Head of caudate nucleus (tissue), 42 donors: Measurements from ENCODE around the gene ST6GALNAC4.

Experiments
- DNase-seq, 42 donors: peaks; one replicate each; pipeline versions ENCODE4 v3.0.0 to v3.0.0-alpha.2; 2020 to 2021; ENCODE audit warnings: mixed read lengths in 7 of 42
- intact Hi-C: fragments of 100-400 bp; cut with DNase I; formaldehyde crosslinking; loops from one replicate; pipeline ENCODE4 v1.15.0; 2022

The ST6GALNAC4 gene

DNA sequence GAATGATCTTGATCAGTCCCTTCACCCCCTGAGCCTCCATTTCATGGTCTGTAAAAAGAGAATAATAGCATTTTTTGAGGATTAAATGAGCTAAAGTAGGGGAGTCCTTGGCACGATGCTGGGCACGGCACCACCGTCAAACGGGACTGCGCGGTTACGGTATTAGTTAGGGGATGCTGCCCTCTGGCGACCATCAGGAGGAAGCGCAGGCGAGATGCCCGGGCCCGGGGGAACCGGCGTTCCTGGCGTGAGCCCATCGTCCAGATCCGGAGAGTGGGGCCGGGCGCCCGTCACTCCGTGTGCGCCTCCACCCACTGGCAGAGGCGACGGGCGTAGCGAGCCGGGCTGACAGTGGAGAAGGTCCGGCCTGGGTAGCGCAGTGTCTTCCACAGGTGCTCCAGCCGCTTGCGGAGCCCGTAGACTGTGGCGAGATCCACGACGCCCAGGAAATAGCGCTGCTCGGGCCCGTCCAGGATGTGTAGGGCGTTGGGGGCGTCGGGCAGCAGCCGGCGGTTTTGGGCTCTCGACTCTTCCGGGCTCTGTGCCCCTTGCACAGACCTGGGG is 4.8 kb upstream of the ST6GALNAC4 start:
- intact Hi-C loops: loop anchor here (10.0 kb wide), 1 partner anchor 417 kb away; no protein-coding TSS in a partner anchor

GRCh38 chr9:127920794-127921193 is 4.0 kb upstream of the ST6GALNAC4 start:
- DNase-seq: no peak
- intact Hi-C loops: loop anchor here (10.0 kb wide), 1 partner anchor 416 kb away; no protein-coding TSS in a partner anchor

More for the DNA sequence above, 4.8 kb upstream of the ST6GALNAC4 start:
- peak; percentile 55 to 92 (median 78) for DNase-seq

DNA sequence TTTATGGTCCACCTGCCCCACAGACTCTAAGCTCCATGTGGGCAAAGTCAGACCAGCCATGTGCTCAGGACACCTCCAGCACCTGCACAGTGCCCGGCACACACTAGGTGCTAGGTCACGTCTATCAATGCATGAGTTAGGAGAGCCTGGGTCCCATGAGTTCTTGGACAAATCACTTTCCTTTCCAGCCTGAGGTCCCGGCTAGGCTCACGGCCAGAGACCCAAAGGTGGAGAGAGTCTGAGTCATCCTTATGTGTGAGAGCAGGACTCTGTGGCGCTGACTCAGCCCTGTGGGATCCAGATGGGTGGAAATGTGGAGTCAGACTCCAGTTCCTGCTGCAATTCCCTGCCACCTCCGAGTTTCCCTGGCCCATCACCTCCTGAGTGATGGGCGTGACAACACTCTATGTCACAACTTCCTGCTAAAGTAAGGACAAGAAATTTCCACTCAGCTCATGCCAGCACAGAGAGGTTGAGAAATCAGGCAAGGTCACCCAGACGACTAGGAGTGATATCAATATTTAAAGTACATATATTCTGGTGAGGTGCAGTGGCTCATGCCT is 2.5 kb upstream of the ST6GALNAC4 start:
- DNase-seq: peak in 39 of 42 donors; percentile 49 to 94 (median 76)
- intact Hi-C loops: loop anchor here (5.0 to 10.0 kb wide), 4 partner anchors 47 to 327 kb away; partner anchors contain the start of genes CDK9 and TOR2A

DNA sequence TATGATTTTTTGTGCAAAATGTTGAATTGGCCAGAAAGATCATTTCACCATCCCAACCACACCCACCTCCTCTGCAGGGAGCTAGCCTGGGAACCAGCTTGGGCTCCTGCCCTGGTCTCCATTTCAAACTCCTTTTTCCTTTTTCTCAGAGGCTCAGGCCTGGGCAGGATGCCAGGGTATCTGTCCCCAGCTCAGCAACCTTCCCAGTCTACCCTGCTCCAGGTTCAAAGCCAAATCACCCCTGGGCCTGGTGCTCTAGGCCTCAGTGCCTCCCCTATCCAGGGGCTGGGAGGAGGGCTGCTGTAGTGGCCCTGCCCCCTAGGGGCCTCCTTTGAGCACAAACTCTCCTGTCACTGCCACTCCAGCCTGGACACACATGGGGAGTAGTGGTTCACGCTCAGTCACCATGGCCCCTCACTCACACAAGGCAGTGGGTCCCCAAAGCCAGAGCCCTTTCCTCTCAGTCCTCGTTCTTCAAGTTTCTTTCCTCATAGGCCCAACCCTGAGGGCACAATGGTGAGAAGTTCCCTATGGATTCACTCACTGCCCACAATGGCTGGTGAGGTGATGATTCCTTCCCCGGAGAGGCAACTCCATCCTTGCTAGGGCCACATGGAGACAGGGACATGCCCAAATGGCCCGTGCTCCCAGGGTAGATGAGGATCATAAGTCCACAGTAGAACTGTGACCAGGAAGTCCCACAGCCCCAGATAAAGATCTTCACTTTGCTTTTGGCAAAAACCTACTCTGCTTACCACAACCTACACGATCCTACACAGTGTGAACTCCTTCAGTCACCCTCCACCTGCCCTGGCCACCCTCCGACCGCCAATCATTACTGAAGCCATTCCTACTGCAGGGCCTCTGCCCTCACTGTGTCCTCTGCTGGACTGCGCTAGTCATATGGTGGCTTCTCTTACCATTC is 1.6 kb upstream of the ST6GALNAC4 start:
- peak in 1 of 42 donors; percentile 56 for DNase-seq
- intact Hi-C loops: loop anchor here (5.0 to 10.0 kb wide), 4 partner anchors 46 to 326 kb away; partner anchors contain the start of genes CDK9 and TOR2A

- peak in 1 of 42 donors; percentile 49 for DNase-seq
- intact Hi-C loops: loop anchor here (5.0 to 10.0 kb wide), 4 partner anchors 45 to 325 kb away; partner anchors contain the start of genes CDK9 and TOR2A
Observed at GRCh38 chr9:127917603-127918002, 762 bp upstream of the ST6GALNAC4 start.

GRCh38 chr9:127915801-127916719 is 781 bp downstream of the ST6GALNAC4 start:
- peak in 8 of 42 donors; percentile 15 to 47 (median 36) for DNase-seq
- intact Hi-C loops: loop anchor here (5.0 to 10.0 kb wide), 4 partner anchors 44 to 324 kb away; partner anchors contain the start of genes CDK9 and TOR2A

DNA sequence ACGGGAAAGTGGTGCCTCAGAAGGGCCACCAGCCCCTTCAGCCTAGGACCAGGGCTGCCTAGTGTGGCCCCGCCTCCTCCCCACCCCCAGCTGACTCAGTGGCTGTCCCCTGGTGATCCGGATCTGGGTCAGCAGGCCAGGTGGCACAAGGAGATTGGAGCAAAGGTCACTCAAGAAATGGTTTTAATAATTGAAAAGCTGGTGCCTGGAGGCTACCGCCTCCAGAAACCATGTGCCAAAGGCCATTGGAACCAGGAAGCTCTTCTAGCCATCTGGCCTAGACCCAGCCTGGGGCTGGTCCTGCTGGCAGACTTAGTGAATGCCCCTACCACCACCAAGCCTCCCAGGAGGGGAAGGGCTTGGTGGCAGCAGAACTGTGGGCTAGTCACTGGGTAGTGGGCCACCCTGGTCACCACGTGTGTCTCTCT is 1.5 kb downstream of the ST6GALNAC4 start:
- intact Hi-C loops: loop anchor here (5.0 to 10.0 kb wide), 4 partner anchors 43 to 323 kb away; partner anchors contain the start of genes CDK9 and TOR2A
- DNase-seq: no peak

DNA sequence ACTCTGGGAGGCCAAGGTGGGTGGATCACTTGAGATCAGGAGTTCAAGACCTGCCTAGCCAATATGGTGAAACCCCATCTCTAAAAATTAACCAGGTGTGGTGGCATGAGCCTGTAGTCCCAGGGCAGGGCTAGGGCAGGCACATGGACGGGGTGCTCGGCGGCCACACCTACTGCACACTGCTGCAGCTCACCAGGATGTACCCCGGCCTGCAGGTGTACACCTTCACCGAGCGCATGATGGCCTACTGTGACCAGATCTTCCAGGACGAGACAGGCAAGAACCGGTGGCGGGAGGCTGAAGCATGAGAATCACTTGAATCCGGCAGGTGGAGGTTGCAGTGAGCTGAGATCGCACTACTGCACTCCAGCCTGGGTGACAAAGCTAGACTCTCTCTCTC is 3.2 kb downstream of the ST6GALNAC4 start:
- intact Hi-C loops: loop anchor here (10.0 kb wide), 1 partner anchor 129 kb away; the partner anchor contains the start of gene CDK9

GRCh38 chr9:127912882-127913281 is 4.0 kb downstream of the ST6GALNAC4 start:
- intact Hi-C loops: loop anchor here (10.0 kb wide), 1 partner anchor 128 kb away; the partner anchor contains the start of gene CDK9

More for the DNA sequence above, 3.2 kb downstream of the ST6GALNAC4 start:
- DNase-seq: no peak

GRCh38 chr9:127912296-127912695 is 4.5 kb downstream of the ST6GALNAC4 start:
- intact Hi-C loops: loop anchor here (10.0 kb wide), 1 partner anchor 127 kb away; the partner anchor contains the start of gene CDK9
- no peak for DNase-seq

More at GRCh38 chr9:127912882-127913281, 4.0 kb downstream of the ST6GALNAC4 start:
- no peak for DNase-seq

GRCh38 chr9:127910613-127911205 is 6.1 kb downstream of the ST6GALNAC4 start:
- intact Hi-C loops: loop anchor here (10.0 kb wide), 1 partner anchor 126 kb away; the partner anchor contains the start of gene CDK9
- DNase-seq: no peak

DNA sequence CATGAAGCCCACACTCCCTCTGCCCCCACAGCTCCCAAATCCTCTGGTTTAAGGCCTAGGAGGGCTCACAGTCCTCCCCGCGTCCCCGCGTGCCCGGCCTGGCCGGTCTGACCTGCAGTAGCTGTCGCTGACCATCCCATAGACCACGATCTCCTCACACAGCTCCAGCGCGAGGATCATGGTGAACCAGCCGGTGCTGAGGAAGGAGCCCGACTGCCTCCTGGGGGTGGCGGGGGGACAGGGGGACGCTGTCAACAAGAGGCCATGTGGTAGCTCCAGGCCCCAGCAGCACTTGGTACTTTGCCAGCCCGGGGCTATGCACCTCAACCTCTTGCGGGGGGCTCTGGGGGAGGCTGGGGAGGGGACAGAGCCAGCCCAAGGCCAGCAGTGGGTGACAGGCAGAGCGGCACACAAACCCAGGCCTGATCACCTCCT is 7.0 kb downstream of the ST6GALNAC4 start:
- DNase-seq: no peak
- intact Hi-C loops: loop anchor here (10.0 kb wide), 1 partner anchor 125 kb away; the partner anchor contains the start of gene CDK9

DNA sequence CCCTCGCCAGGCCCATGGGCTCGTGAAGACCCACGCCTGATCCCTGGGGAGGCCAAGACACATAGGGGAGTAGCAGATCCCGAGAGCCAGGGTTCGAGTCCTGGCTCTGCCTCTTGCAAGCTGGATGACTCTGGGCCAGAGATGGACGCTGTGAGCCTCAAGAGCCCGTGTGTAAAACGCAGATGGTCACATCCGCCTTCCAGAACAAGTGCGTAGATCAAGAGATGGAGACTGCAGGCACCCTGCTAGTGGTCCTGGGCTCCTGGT is 8.2 kb downstream of the ST6GALNAC4 start:
- intact Hi-C loops: no loop called here

GRCh38 chr9:127907867-127908659 is 8.8 kb downstream of the ST6GALNAC4 start:
- intact Hi-C loops: no loop called here

More for the DNA sequence above, 8.2 kb downstream of the ST6GALNAC4 start:
- DNase-seq: no peak

DNA sequence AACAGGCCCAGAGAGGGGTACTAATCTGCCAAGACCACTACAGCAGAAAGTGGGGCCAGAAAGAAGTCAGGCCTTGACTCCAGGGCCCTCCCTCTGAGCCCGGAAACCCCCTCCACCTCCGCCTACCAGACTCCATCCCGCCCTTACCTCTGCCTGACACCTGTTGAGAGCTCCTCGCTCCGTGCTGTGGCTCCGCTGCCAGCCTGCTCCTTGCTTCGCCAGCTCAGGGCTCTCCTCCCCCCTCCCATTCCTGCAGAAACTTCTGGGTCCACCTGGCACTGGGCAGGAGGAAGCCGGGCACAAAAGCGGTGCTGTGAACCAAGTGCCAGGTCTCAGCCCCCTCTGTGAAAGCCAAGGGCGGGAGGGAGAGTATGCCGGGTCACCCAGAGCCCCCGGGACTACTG is 11.1 kb downstream of the ST6GALNAC4 start:
- peak in 23 of 42 donors; percentile 18 to 83 (median 56) for DNase-seq
- intact Hi-C loops: no loop called here

More at GRCh38 chr9:127907867-127908659, 8.8 kb downstream of the ST6GALNAC4 start:
- no peak for DNase-seq

GRCh38 chr9:127905004-127905728 is 11.7 kb downstream of the ST6GALNAC4 start:
- peak in 1 of 42 donors; percentile 16 for DNase-seq
- intact Hi-C loops: no loop called here
